Activated naive CD8-positive, alpha-beta T cell (primary cell): Measurements from ENCODE around the gene RAD51B.
A peak's percentile ranks its signal among the peaks of the same experiment; 100 is the strongest.

Experiments used
- H3K27ac Mint-ChIP-seq: one replicate; pipeline ENCODE4 v1.8.0; 2021; ENCODE audit warnings: mixed read lengths
- H3K27me3 Mint-ChIP-seq: one replicate; pipeline ENCODE4 v1.8.0; 2021; ENCODE audit warnings: mixed read lengths
- H3K36me3 Mint-ChIP-seq: one replicate; pipeline ENCODE4 v1.8.0; 2021; ENCODE audit warnings: mixed read lengths
- H3K4me1 Mint-ChIP-seq: one replicate; pipeline ENCODE4 v1.8.0; 2021; ENCODE audit warnings: low read depth, mixed read lengths
- H3K4me3 Mint-ChIP-seq: one replicate; pipeline ENCODE4 v1.8.0; 2021; ENCODE audit warnings: mild to moderate bottlenecking, mixed read lengths
- H3K9me3 Mint-ChIP-seq: one replicate; pipeline ENCODE4 v1.8.0; 2021; ENCODE audit warnings: low read depth, mixed read lengths

RAD51B gene

GRCh38 chr14:68740788-68741476, 921.4 kb downstream of the RAD51B start:
- Mint-ChIP-seq H3K9me3 (no peaks in the 10 kb centered on the region), H3K27me3 (no peaks in the 10 kb centered on the region), H3K27ac (peak overlapping the region; percentile 29), H3K36me3 (peaks cover 3% of the 10 kb centered on the region), H3K4me3 (no peak overlapping the region), H3K4me1 (peaks cover 9% of the 10 kb centered on the region)

- Mint-ChIP-seq H3K36me3 (peaks cover 3% of the 10 kb centered on the region), H3K27me3 (no peaks in the 10 kb centered on the region), H3K9me3 (no peaks in the 10 kb centered on the region), H3K4me1 (peaks cover 5% of the 10 kb centered on the region), H3K4me3 (no peak overlapping the region), H3K27ac (no peak overlapping the region)
These were observed 921.9 kb downstream of the RAD51B start for GRCh38 chr14:68741477-68741791.

- H3K4me3 Mint-ChIP-seq = no peak overlapping the region
- H3K27ac Mint-ChIP-seq = no peak overlapping the region
- H3K36me3 Mint-ChIP-seq = peaks cover 3% of the 10 kb centered on the region
- no peaks in the 10 kb centered on the region for H3K9me3 Mint-ChIP-seq
- H3K4me1 Mint-ChIP-seq = peaks cover 5% of the 10 kb centered on the region
- no peaks in the 10 kb centered on the region for H3K27me3 Mint-ChIP-seq
These were observed 922.4 kb downstream of the RAD51B start for GRCh38 chr14:68741839-68742470.

GRCh38 chr14:68744613-68745012, 925.0 kb downstream of the RAD51B start:
- Mint-ChIP-seq H3K4me1 (peaks cover 4% of the 10 kb centered on the region), H3K27me3 (no peaks in the 10 kb centered on the region), H3K36me3 (peaks cover 3% of the 10 kb centered on the region), H3K4me3 (no peak overlapping the region), H3K27ac (no peak overlapping the region), H3K9me3 (no peaks in the 10 kb centered on the region)

GRCh38 chr14:68747393-68747792, 927.8 kb downstream of the RAD51B start:
- Mint-ChIP-seq H3K4me3 (no peak overlapping the region), H3K9me3 (no peaks in the 10 kb centered on the region), H3K36me3 (no peaks in the 10 kb centered on the region), H3K27me3 (no peaks in the 10 kb centered on the region), H3K4me1 (peaks cover 2% of the 10 kb centered on the region), H3K27ac (no peak overlapping the region)

GRCh38 chr14:68748260-68748659, 928.7 kb downstream of the RAD51B start:
- Mint-ChIP-seq H3K4me1 (peaks cover 2% of the 10 kb centered on the region), H3K27me3 (no peaks in the 10 kb centered on the region), H3K36me3 (no peaks in the 10 kb centered on the region), H3K4me3 (no peak overlapping the region), H3K27ac (no peak overlapping the region), H3K9me3 (no peaks in the 10 kb centered on the region)

- Mint-ChIP-seq H3K4me3 (no peak overlapping the region), H3K27me3 (no peaks in the 10 kb centered on the region), H3K36me3 (no peaks in the 10 kb centered on the region), H3K27ac (no peak overlapping the region), H3K9me3 (no peaks in the 10 kb centered on the region), H3K4me1 (peaks cover 2% of the 10 kb centered on the region)
These were observed 929.1 kb downstream of the RAD51B start for GRCh38 chr14:68748691-68749090.

- H3K27me3 Mint-ChIP-seq = no peaks in the 10 kb centered on the region
- H3K4me1 Mint-ChIP-seq = peaks cover 2% of the 10 kb centered on the region
- H3K36me3 Mint-ChIP-seq = no peaks in the 10 kb centered on the region
- H3K4me3 Mint-ChIP-seq = no peak overlapping the region
- H3K27ac Mint-ChIP-seq = no peak overlapping the region
- H3K9me3 Mint-ChIP-seq = no peaks in the 10 kb centered on the region
These were observed 930.2 kb downstream of the RAD51B start for GRCh38 chr14:68749487-68750475.

GRCh38 chr14:68752271-68753006, 932.9 kb downstream of the RAD51B start:
- H3K9me3 Mint-ChIP-seq = no peaks in the 10 kb centered on the region
- peaks cover 7% of the 10 kb centered on the region for H3K4me1 Mint-ChIP-seq
- H3K27ac Mint-ChIP-seq = no peak overlapping the region
- no peaks in the 10 kb centered on the region for H3K27me3 Mint-ChIP-seq
- no peaks in the 10 kb centered on the region for H3K36me3 Mint-ChIP-seq
- H3K4me3 Mint-ChIP-seq = no peak overlapping the region

- Mint-ChIP-seq H3K4me3 (no peak overlapping the region), H3K9me3 (no peaks in the 10 kb centered on the region), H3K27me3 (no peaks in the 10 kb centered on the region), H3K4me1 (peaks cover 12% of the 10 kb centered on the region), H3K36me3 (no peaks in the 10 kb centered on the region), H3K27ac (no peak overlapping the region)
These were observed 934.1 kb downstream of the RAD51B start for GRCh38 chr14:68753690-68754089.

- no peaks in the 10 kb centered on the region for H3K27me3 Mint-ChIP-seq
- H3K27ac Mint-ChIP-seq = no peak overlapping the region
- H3K4me3 Mint-ChIP-seq = no peak overlapping the region
- H3K4me1 Mint-ChIP-seq = peaks cover 13% of the 10 kb centered on the region
- no peaks in the 10 kb centered on the region for H3K9me3 Mint-ChIP-seq
- no peaks in the 10 kb centered on the region for H3K36me3 Mint-ChIP-seq
These were observed 935.4 kb downstream of the RAD51B start for GRCh38 chr14:68755016-68755353.

GRCh38 chr14:68756000-68756481, 936.5 kb downstream of the RAD51B start:
- no peaks in the 10 kb centered on the region for H3K36me3 Mint-ChIP-seq
- no peak overlapping the region for H3K4me3 Mint-ChIP-seq
- no peak overlapping the region for H3K27ac Mint-ChIP-seq
- no peaks in the 10 kb centered on the region for H3K27me3 Mint-ChIP-seq
- peaks cover 16% of the 10 kb centered on the region for H3K4me1 Mint-ChIP-seq
- H3K9me3 Mint-ChIP-seq = no peaks in the 10 kb centered on the region

GRCh38 chr14:68756734-68757133, 937.2 kb downstream of the RAD51B start:
- Mint-ChIP-seq H3K27ac (no peak overlapping the region), H3K9me3 (no peaks in the 10 kb centered on the region)

GRCh38 chr14:68757618-68758081, 938.1 kb downstream of the RAD51B start:
- Mint-ChIP-seq H3K36me3 (no peaks in the 10 kb centered on the region), H3K9me3 (no peaks in the 10 kb centered on the region), H3K27ac (no peak overlapping the region), H3K27me3 (no peaks in the 10 kb centered on the region), H3K4me1 (peaks cover 16% of the 10 kb centered on the region), H3K4me3 (no peak overlapping the region)

More at GRCh38 chr14:68756734-68757133, 937.2 kb downstream of the RAD51B start:
- Mint-ChIP-seq H3K4me1 (peaks cover 16% of the 10 kb centered on the region), H3K27me3 (no peaks in the 10 kb centered on the region), H3K36me3 (no peaks in the 10 kb centered on the region), H3K4me3 (no peak overlapping the region)
